Osteoblast (primary cell): Measurements from ENCODE around the gene LURAP1L. TPM values are rescaled to one million over a fixed set of nuclear protein-coding genes. Genes with fewer than 3 reads are reported as not detected.

Experiments used
- DNase-seq: peaks from one replicate; pipeline ENCODE4 v3.0.0; 2011; ENCODE audit warnings: low spot score, mixed read lengths; ENCODE audit not compliant: insufficient read length; ENCODE audit errors: missing footprints
- H2AFZ ChIP-seq: 2 replicates; pipeline ENCODE4 v1.6.0; 2011; ENCODE audit warnings: mild to moderate bottlenecking, low read length
- H3K27ac ChIP-seq: 2 replicates; pipeline ENCODE4 v1.5.1; 2011; ENCODE audit warnings: mild to moderate bottlenecking, low read depth, low read length, moderate library complexity
- H3K27me3 ChIP-seq: 2 replicates; pipeline ENCODE4 v1.6.0; 2012; ENCODE audit warnings: mild to moderate bottlenecking, control low read depth, inconsistent platforms, low read length, moderate library complexity; ENCODE audit not compliant: insufficient read depth
- H3K36me3 ChIP-seq: 2 replicates; pipeline ENCODE4 v1.5.1; 2011; ENCODE audit warnings: mild to moderate bottlenecking, low read length, control low read depth, moderate library complexity; ENCODE audit not compliant: insufficient read depth
- H3K4me1 ChIP-seq: 2 replicates; pipeline ENCODE4 v1.5.1; 2011; ENCODE audit warnings: mild to moderate bottlenecking, low read length, control low read depth, moderate library complexity; ENCODE audit not compliant: insufficient read depth
- H3K4me2 ChIP-seq: 2 replicates; pipeline ENCODE4 v1.6.0; 2011; ENCODE audit warnings: mild to moderate bottlenecking, low read length; ENCODE audit not compliant: insufficient read depth
- H3K4me3 ChIP-seq: fragments of 200-600 bp; sonication (generic); 3 replicates; pipeline ENCODE4 v1.5.1; 2012; ENCODE audit warnings: mild to moderate bottlenecking, low read length, inconsistent platforms; ENCODE audit not compliant: insufficient read depth
- H3K79me2 ChIP-seq: 2 replicates; pipeline ENCODE4 v1.6.0; 2012; ENCODE audit warnings: mild to moderate bottlenecking, low read length, control low read depth, inconsistent platforms; ENCODE audit not compliant: insufficient read depth
- H3K9me3 ChIP-seq: 2 replicates; pipeline ENCODE4 v1.5.1; 2011; ENCODE audit warnings: low read depth, low read length, control low read depth
- H4K20me1 ChIP-seq: 2 replicates; pipeline ENCODE4 v1.6.0; 2012; ENCODE audit warnings: mild to moderate bottlenecking, low read length, control low read depth; ENCODE audit not compliant: insufficient read depth
- total RNA-seq: library from RNA; depleted of rRNA; stranded (reverse); fragments of >200 nt; gene quantifications from 2 replicates; pipeline ENCODE4 v1.2.3, GENCODE V29; 2012
- TF ChIP-seq, protein P1 (sequence below): IDR thresholded peaks from 2 replicates; pipeline ENCODE4 v1.5.1; 2011; ENCODE audit warnings: mild to moderate bottlenecking, low read depth, low read length, moderate library complexity; ENCODE audit errors: extremely low read depth

Gene LURAP1L
- total RNA-seq, 1 donor: 88.3 TPM

DNA sequence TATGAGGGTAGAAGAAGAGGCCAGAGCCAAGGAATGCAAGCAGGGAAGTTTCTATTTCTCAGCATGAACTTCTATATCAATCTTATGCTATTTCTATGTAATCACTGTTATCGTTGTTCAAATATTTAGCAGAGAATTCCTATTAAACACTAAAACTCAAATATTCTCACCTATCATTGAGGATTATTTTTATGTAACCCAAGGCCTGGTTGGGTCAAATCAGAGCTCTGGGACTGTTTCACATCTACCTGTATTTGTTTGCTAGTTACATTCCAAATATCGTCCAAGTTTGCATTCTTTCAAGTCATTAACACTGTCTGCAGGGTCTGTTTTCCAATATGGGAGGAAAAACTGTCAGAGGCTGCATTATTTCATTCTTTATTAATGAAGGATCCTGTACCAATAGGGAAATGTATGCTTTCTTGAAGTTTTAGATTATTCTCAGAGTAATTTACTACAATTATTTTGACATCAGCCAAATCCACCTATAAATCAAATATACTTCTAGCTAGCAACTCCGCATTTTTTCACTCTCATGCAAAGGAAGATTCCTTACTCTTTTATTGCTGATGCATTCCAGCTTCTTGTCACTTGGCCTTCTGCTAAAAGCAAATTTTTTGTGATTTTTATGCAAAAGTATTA is 52.2 kb downstream of the LURAP1L start:
- peaks cover 8% of the 10 kb centered on the region for H3K36me3 ChIP-seq
- no peaks in the 10 kb centered on the region for H3K9me3 ChIP-seq
- H3K4me2 ChIP-seq: no peak overlapping the region
- TF ChIP-seq, protein P1, sequence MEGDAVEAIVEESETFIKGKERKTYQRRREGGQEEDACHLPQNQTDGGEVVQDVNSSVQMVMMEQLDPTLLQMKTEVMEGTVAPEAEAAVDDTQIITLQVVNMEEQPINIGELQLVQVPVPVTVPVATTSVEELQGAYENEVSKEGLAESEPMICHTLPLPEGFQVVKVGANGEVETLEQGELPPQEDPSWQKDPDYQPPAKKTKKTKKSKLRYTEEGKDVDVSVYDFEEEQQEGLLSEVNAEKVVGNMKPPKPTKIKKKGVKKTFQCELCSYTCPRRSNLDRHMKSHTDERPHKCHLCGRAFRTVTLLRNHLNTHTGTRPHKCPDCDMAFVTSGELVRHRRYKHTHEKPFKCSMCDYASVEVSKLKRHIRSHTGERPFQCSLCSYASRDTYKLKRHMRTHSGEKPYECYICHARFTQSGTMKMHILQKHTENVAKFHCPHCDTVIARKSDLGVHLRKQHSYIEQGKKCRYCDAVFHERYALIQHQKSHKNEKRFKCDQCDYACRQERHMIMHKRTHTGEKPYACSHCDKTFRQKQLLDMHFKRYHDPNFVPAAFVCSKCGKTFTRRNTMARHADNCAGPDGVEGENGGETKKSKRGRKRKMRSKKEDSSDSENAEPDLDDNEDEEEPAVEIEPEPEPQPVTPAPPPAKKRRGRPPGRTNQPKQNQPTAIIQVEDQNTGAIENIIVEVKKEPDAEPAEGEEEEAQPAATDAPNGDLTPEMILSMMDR: no peak
- no peak overlapping the region for H2AFZ ChIP-seq
- peaks cover 6% of the 10 kb centered on the region for H3K79me2 ChIP-seq
- H3K27ac ChIP-seq: no peak overlapping the region
- H4K20me1 ChIP-seq: no peaks in the 10 kb centered on the region
- peaks cover 10% of the 10 kb centered on the region for H3K4me1 ChIP-seq
- no peak for DNase-seq
- H3K27me3 ChIP-seq: no peaks in the 10 kb centered on the region
- H3K4me3 ChIP-seq: no peak overlapping the region

DNA sequence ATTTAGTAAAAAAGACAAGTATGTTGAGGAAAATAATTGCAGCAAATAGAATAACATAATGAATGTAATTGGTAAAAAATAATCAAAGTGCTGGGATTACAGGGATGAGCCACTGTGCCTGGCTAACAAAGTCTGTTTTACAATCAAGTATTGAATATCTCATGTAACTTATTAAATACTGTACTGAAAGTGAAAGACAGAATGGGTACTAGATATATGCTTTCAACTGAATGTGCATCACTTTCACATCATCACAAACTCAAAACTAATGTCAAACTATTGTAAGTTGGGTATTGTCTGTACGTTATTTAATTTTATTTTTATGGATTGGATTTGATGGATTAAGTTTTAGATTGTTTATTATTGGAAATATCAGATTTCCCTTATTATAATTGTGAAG is 58.9 kb downstream of the LURAP1L start:
- no peak overlapping the region for H3K27ac ChIP-seq
- peaks cover 2% of the 10 kb centered on the region for H3K4me1 ChIP-seq
- H3K9me3 ChIP-seq: no peaks in the 10 kb centered on the region
- DNase-seq: no peak
- no peak overlapping the region for H3K4me2 ChIP-seq
- no peaks in the 10 kb centered on the region for H3K27me3 ChIP-seq
- no peaks in the 10 kb centered on the region for H4K20me1 ChIP-seq
- no peaks in the 10 kb centered on the region for H3K36me3 ChIP-seq
- H2AFZ ChIP-seq: no peak overlapping the region
- H3K4me3 ChIP-seq: no peak overlapping the region
- H3K79me2 ChIP-seq: no peaks in the 10 kb centered on the region
- TF ChIP-seq, protein P1: no peak

DNA sequence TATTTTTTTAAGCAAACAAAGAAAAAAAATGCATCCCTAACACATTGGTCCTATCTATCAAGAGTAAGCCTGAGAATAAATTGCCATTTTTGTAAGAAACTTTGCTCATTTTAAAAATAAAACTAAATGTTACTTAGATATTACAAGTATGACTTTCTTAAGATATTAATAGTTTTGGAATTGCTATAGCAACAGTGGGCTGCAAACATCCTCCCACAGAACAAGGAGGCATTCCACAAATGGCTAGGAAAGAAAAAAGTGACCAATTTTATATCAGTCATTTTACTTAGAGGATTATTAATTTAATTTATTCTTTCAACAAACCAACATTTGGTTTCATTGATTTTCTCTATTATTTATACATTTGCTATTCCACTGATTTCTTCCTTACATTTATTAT is 63.7 kb downstream of the LURAP1L start:
- H3K27ac ChIP-seq: peak overlapping the region; percentile 32
- TF ChIP-seq, protein P1: no peak
- no peaks in the 10 kb centered on the region for H3K27me3 ChIP-seq
- H3K4me1 ChIP-seq: no peaks in the 10 kb centered on the region
- peak overlapping the region; percentile 20 for H3K4me2 ChIP-seq
- no peaks in the 10 kb centered on the region for H3K36me3 ChIP-seq
- no peak overlapping the region for H3K4me3 ChIP-seq
- H2AFZ ChIP-seq: no peak overlapping the region
- H3K9me3 ChIP-seq: no peaks in the 10 kb centered on the region
- H4K20me1 ChIP-seq: no peaks in the 10 kb centered on the region
- no peak for DNase-seq
- H3K79me2 ChIP-seq: no peaks in the 10 kb centered on the region

DNA sequence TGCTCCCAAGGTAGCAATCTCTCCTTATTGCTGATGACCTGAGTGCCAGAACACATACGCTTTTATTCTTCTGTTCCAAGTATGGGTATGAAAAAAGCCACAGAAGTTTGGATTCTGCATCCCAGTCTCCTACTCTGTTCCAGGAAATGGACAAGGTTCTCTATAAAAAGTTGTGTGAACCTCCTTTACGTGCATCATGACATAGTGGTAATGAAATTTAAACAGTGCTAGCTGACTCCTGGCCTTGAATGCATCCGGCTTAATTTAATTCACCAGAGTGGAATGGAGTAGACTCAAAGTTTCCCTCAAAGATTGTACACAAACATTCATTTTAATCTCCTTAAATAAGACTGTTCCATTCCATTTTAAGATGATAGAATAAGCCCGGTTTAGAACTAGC is 68.9 kb downstream of the LURAP1L start:
- no peak overlapping the region for H3K4me2 ChIP-seq
- H3K27me3 ChIP-seq: no peaks in the 10 kb centered on the region
- H3K36me3 ChIP-seq: no peaks in the 10 kb centered on the region
- TF ChIP-seq, protein P1: no peak
- no peaks in the 10 kb centered on the region for H4K20me1 ChIP-seq
- no peak for DNase-seq
- no peak overlapping the region for H2AFZ ChIP-seq
- H3K4me3 ChIP-seq: no peak overlapping the region
- H3K27ac ChIP-seq: no peak overlapping the region
- no peaks in the 10 kb centered on the region for H3K4me1 ChIP-seq
- H3K9me3 ChIP-seq: no peaks in the 10 kb centered on the region
- H3K79me2 ChIP-seq: no peaks in the 10 kb centered on the region
